Measurements from ENCODE around the gene POLE.

The POLE gene

GRCh38 chr12:132718644-132719043 is 31.5 kb upstream of the POLE start:
- no peaks in the 10 kb centered on the region for H3K9me3 ChIP-seq (ENCODE audit: control insufficient read depth, low read length)
- no peak overlapping the region for H3K4me3 ChIP-seq (ENCODE audit: insufficient read depth, low read depth, low read length, poor library complexity, severe bottlenecking)
- H3K36me3 ChIP-seq (ENCODE audit: control insufficient read depth, insufficient read depth, low read length): peaks cover 51% of the 10 kb centered on the region
- H3K27ac ChIP-seq (ENCODE audit: insufficient read depth, low read length, poor library complexity, severe bottlenecking): no peak overlapping the region
- H3K27me3 ChIP-seq (replicated peaks; ENCODE audit: control insufficient read depth, insufficient read depth, low read length, poor library complexity, severe bottlenecking): no peaks in the 10 kb centered on the region
- H3K4me1 ChIP-seq (ENCODE audit: control insufficient read depth, insufficient read depth, low read length, poor library complexity, severe bottlenecking): no peaks in the 10 kb centered on the region
- DNase-seq: no peak

- H3K27me3 ChIP-seq (replicated peaks; ENCODE audit: control insufficient read depth, insufficient read depth, low read length, poor library complexity, severe bottlenecking): no peaks in the 10 kb centered on the region
- H3K36me3 ChIP-seq (ENCODE audit: control insufficient read depth, insufficient read depth, low read length): peaks cover 43% of the 10 kb centered on the region
- DNase-seq: no peak
- no peaks in the 10 kb centered on the region for H3K4me1 ChIP-seq (ENCODE audit: control insufficient read depth, insufficient read depth, low read length, poor library complexity, severe bottlenecking)
- H3K4me3 ChIP-seq (ENCODE audit: insufficient read depth, low read depth, low read length, poor library complexity, severe bottlenecking): no peak overlapping the region
- no peaks in the 10 kb centered on the region for H3K9me3 ChIP-seq (ENCODE audit: control insufficient read depth, low read length)
- H3K27ac ChIP-seq (ENCODE audit: insufficient read depth, low read length, poor library complexity, severe bottlenecking): no peak overlapping the region
These were observed 30.6 kb upstream of the POLE start for GRCh38 chr12:132717531-132718387.

GRCh38 chr12:132717011-132717410 is 29.9 kb upstream of the POLE start:
- Histone ChIP-seq H3K27ac (ENCODE audit: insufficient read depth, low read length, poor library complexity, severe bottlenecking) (no peak overlapping the region), H3K9me3 (ENCODE audit: control insufficient read depth, low read length) (no peaks in the 10 kb centered on the region), H3K36me3 (ENCODE audit: control insufficient read depth, insufficient read depth, low read length) (peaks cover 43% of the 10 kb centered on the region), H3K27me3 (replicated peaks; ENCODE audit: control insufficient read depth, insufficient read depth, low read length, poor library complexity, severe bottlenecking) (no peaks in the 10 kb centered on the region), H3K4me1 (ENCODE audit: control insufficient read depth, insufficient read depth, low read length, poor library complexity, severe bottlenecking) (no peaks in the 10 kb centered on the region), H3K4me3 (ENCODE audit: insufficient read depth, low read depth, low read length, poor library complexity, severe bottlenecking) (no peak overlapping the region)
- no peak for DNase-seq

- H3K4me3 ChIP-seq (ENCODE audit: insufficient read depth, low read depth, low read length, poor library complexity, severe bottlenecking): no peak overlapping the region
- no peak for DNase-seq
- no peaks in the 10 kb centered on the region for H3K27me3 ChIP-seq (replicated peaks; ENCODE audit: control insufficient read depth, insufficient read depth, low read length, poor library complexity, severe bottlenecking)
- peaks cover 6% of the 10 kb centered on the region for H3K4me1 ChIP-seq (ENCODE audit: control insufficient read depth, insufficient read depth, low read length, poor library complexity, severe bottlenecking)
- no peaks in the 10 kb centered on the region for H3K9me3 ChIP-seq (ENCODE audit: control insufficient read depth, low read length)
- no peak overlapping the region for H3K27ac ChIP-seq (ENCODE audit: insufficient read depth, low read length, poor library complexity, severe bottlenecking)
- peaks cover 42% of the 10 kb centered on the region for H3K36me3 ChIP-seq (ENCODE audit: control insufficient read depth, insufficient read depth, low read length)
These were observed 29.2 kb upstream of the POLE start for GRCh38 chr12:132716356-132716755.

GRCh38 chr12:132715874-132716273 is 28.7 kb upstream of the POLE start:
- no peaks in the 10 kb centered on the region for H3K27me3 ChIP-seq (replicated peaks; ENCODE audit: control insufficient read depth, insufficient read depth, low read length, poor library complexity, severe bottlenecking)
- H3K9me3 ChIP-seq (ENCODE audit: control insufficient read depth, low read length): no peaks in the 10 kb centered on the region
- peaks cover 37% of the 10 kb centered on the region for H3K36me3 ChIP-seq (ENCODE audit: control insufficient read depth, insufficient read depth, low read length)
- H3K27ac ChIP-seq (ENCODE audit: insufficient read depth, low read length, poor library complexity, severe bottlenecking): no peak overlapping the region
- H3K4me3 ChIP-seq (ENCODE audit: insufficient read depth, low read depth, low read length, poor library complexity, severe bottlenecking): no peak overlapping the region
- DNase-seq: no peak
- peaks cover 8% of the 10 kb centered on the region for H3K4me1 ChIP-seq (ENCODE audit: control insufficient read depth, insufficient read depth, low read length, poor library complexity, severe bottlenecking)

- Histone ChIP-seq H3K4me1 (ENCODE audit: control insufficient read depth, insufficient read depth, low read length, poor library complexity, severe bottlenecking) (peaks cover 13% of the 10 kb centered on the region), H3K9me3 (ENCODE audit: control insufficient read depth, low read length) (no peaks in the 10 kb centered on the region), H3K27me3 (replicated peaks; ENCODE audit: control insufficient read depth, insufficient read depth, low read length, poor library complexity, severe bottlenecking) (no peaks in the 10 kb centered on the region), H3K36me3 (ENCODE audit: control insufficient read depth, insufficient read depth, low read length) (peaks cover 23% of the 10 kb centered on the region), H3K27ac (ENCODE audit: insufficient read depth, low read length, poor library complexity, severe bottlenecking) (no peak overlapping the region), H3K4me3 (ENCODE audit: insufficient read depth, low read depth, low read length, poor library complexity, severe bottlenecking) (no peak overlapping the region)
- DNase-seq: no peak
These were observed 26.0 kb upstream of the POLE start for GRCh38 chr12:132713123-132713522.

GRCh38 chr12:132711080-132711843 is 24.1 kb upstream of the POLE start:
- H3K27ac ChIP-seq (ENCODE audit: insufficient read depth, low read length, poor library complexity, severe bottlenecking): peak overlapping the region; percentile 38

GRCh38 chr12:132710405-132711079 is 23.4 kb upstream of the POLE start, which contains the start of gene PGAM5:
Gene PGAM5 (plus strand): TSS chr12:132710842. CDS start chr12:132710877, 35 bp downstream.
- DNase-seq: peak; percentile 89 to 94 (median 92)

More at GRCh38 chr12:132711080-132711843, 24.1 kb upstream of the POLE start:
- peaks cover 13% of the 10 kb centered on the region for H3K4me1 ChIP-seq (ENCODE audit: control insufficient read depth, insufficient read depth, low read length, poor library complexity, severe bottlenecking)
- peak overlapping the region; percentile 80 for H3K4me3 ChIP-seq (ENCODE audit: insufficient read depth, low read depth, low read length, poor library complexity, severe bottlenecking)
- no peak for DNase-seq
- H3K9me3 ChIP-seq (ENCODE audit: control insufficient read depth, low read length): no peaks in the 10 kb centered on the region
- H3K27me3 ChIP-seq (replicated peaks; ENCODE audit: control insufficient read depth, insufficient read depth, low read length, poor library complexity, severe bottlenecking): no peaks in the 10 kb centered on the region
- peaks cover 6% of the 10 kb centered on the region for H3K36me3 ChIP-seq (ENCODE audit: control insufficient read depth, insufficient read depth, low read length)

GRCh38 chr12:132710043-132710404 is 22.9 kb upstream of the POLE start:
- no peaks in the 10 kb centered on the region for H3K27me3 ChIP-seq (replicated peaks; ENCODE audit: control insufficient read depth, insufficient read depth, low read length, poor library complexity, severe bottlenecking)
- no peaks in the 10 kb centered on the region for H3K9me3 ChIP-seq (ENCODE audit: control insufficient read depth, low read length)
- peak overlapping the region; percentile 89 for H3K27ac ChIP-seq (ENCODE audit: insufficient read depth, low read length, poor library complexity, severe bottlenecking)
- H3K36me3 ChIP-seq (ENCODE audit: control insufficient read depth, insufficient read depth, low read length): peaks cover 6% of the 10 kb centered on the region
- H3K4me3 ChIP-seq (ENCODE audit: insufficient read depth, low read depth, low read length, poor library complexity, severe bottlenecking): peak overlapping the region; percentile 45
- peaks cover 13% of the 10 kb centered on the region for H3K4me1 ChIP-seq (ENCODE audit: control insufficient read depth, insufficient read depth, low read length, poor library complexity, severe bottlenecking)
- DNase-seq: peak in 1 of 3 donors; percentile 2

More at GRCh38 chr12:132710405-132711079, 23.4 kb upstream of the POLE start, which contains the start of gene PGAM5:
- peaks cover 13% of the 10 kb centered on the region for H3K4me1 ChIP-seq (ENCODE audit: control insufficient read depth, insufficient read depth, low read length, poor library complexity, severe bottlenecking)
- no peaks in the 10 kb centered on the region for H3K9me3 ChIP-seq (ENCODE audit: control insufficient read depth, low read length)
- H3K27me3 ChIP-seq (replicated peaks; ENCODE audit: control insufficient read depth, insufficient read depth, low read length, poor library complexity, severe bottlenecking): no peaks in the 10 kb centered on the region
- H3K36me3 ChIP-seq (ENCODE audit: control insufficient read depth, insufficient read depth, low read length): peaks cover 6% of the 10 kb centered on the region
- H3K27ac ChIP-seq (ENCODE audit: insufficient read depth, low read length, poor library complexity, severe bottlenecking): peak within 1 kb of the TSS; percentile 89
- peak within 1 kb of the TSS; percentile 80 for H3K4me3 ChIP-seq (ENCODE audit: insufficient read depth, low read depth, low read length, poor library complexity, severe bottlenecking)
